ENCODE measurements around the gene CLIP2. TPM values are rescaled to one million over a fixed set of nuclear protein-coding genes. Genes with fewer than 3 reads are reported as not detected.
A peak's percentile ranks its signal among the peaks of the same experiment; 100 is the strongest.
"Not testable (repeated sequence)": the region's sequence is repeated elsewhere in the genome, so short reads cannot be mapped to it uniquely, and the experiment has no call there.

Gene CLIP2
- total and polyA plus RNA-seq, 4 donors: 15.3 to 35.7 (median 21.9) TPM

GRCh38 chr7:74329225-74329624, 40.0 kb downstream of the CLIP2 start:
- H3K4me3 ChIP-seq (ENCODE audit: low read length in 2 of 2): no peak overlapping the region
- intact Hi-C loops (cut with DNase I): no loop called here
- DNase-seq: no peak
- H3K27ac ChIP-seq (ENCODE audit: low read depth in 1 of 2, low read length in 2 of 2): no peak overlapping the region
- H3K27me3 ChIP-seq (ENCODE audit: control insufficient read depth in 1 of 2, insufficient read depth in 2 of 2, low read length in 1 of 2): no peaks in the 10 kb centered on the region
- no peaks in the 10 kb centered on the region for H3K9me3 ChIP-seq (ENCODE audit: control insufficient read depth, low read length)
- H3K36me3 ChIP-seq (ENCODE audit: control insufficient read depth in 1 of 2, insufficient read depth in 2 of 2, low read length in 1 of 2): no peaks in the 10 kb centered on the region
- no peak for ATAC-seq (ENCODE audit: low FRiP score)
- WGBS, 2 donors: 80 to 82% methylated on average over 7 of the region's 7 CpGs
- no peaks in the 10 kb centered on the region for H3K4me1 ChIP-seq (ENCODE audit: control insufficient read depth in 1 of 2, insufficient read depth in 2 of 2, low read length in 2 of 2)

GRCh38 chr7:74332373-74333176, 43.4 kb downstream of the CLIP2 start:
- Histone ChIP-seq H3K27ac (ENCODE audit: low read depth in 1 of 2, low read length in 2 of 2) (no peak overlapping the region), H3K4me1 (ENCODE audit: control insufficient read depth in 1 of 2, insufficient read depth in 2 of 2, low read length in 2 of 2) (no peaks in the 10 kb centered on the region), H3K9me3 (ENCODE audit: control insufficient read depth, low read length) (no peaks in the 10 kb centered on the region), H3K4me3 (ENCODE audit: low read length in 2 of 2) (no peak overlapping the region), H3K36me3 (ENCODE audit: control insufficient read depth in 1 of 2, insufficient read depth in 2 of 2, low read length in 1 of 2) (no peaks in the 10 kb centered on the region), H3K27me3 (ENCODE audit: control insufficient read depth in 1 of 2, insufficient read depth in 2 of 2, low read length in 1 of 2) (no peaks in the 10 kb centered on the region)
- intact Hi-C loops (cut with DNase I): no loop called here
- DNase-seq (no peak), ATAC-seq (ENCODE audit: low FRiP score) (no peak)
- WGBS, 2 donors: 74 to 83% methylated on average over 16 to 17 of the region's 17 CpGs

- Histone ChIP-seq H3K27ac (ENCODE audit: low read depth in 1 of 2, low read length in 2 of 2) (no peak overlapping the region), H3K9me3 (ENCODE audit: control insufficient read depth, low read length) (no peaks in the 10 kb centered on the region), H3K27me3 (ENCODE audit: control insufficient read depth in 1 of 2, insufficient read depth in 2 of 2, low read length in 1 of 2) (no peaks in the 10 kb centered on the region), H3K4me3 (ENCODE audit: low read length in 2 of 2) (no peak overlapping the region), H3K36me3 (ENCODE audit: control insufficient read depth in 1 of 2, insufficient read depth in 2 of 2, low read length in 1 of 2) (no peaks in the 10 kb centered on the region), H3K4me1 (ENCODE audit: control insufficient read depth in 1 of 2, insufficient read depth in 2 of 2, low read length in 2 of 2) (no peaks in the 10 kb centered on the region)
- intact Hi-C loops (cut with DNase I): no loop called here
- 69 to 72% methylated on average over 11 of the region's 11 CpGs for WGBS, 2 donors
- no peak for DNase-seq
- ATAC-seq (ENCODE audit: low FRiP score): no peak
Observed at GRCh38 chr7:74334030-74334429, 44.8 kb downstream of the CLIP2 start.

- 91 to 92% methylated on average over 8 to 9 of the region's 9 CpGs for WGBS, 2 donors
- no peak overlapping the region for H3K4me3 ChIP-seq (ENCODE audit: low read length in 2 of 2)
- H3K4me1 ChIP-seq (ENCODE audit: control insufficient read depth in 1 of 2, insufficient read depth in 2 of 2, low read length in 2 of 2): no peaks in the 10 kb centered on the region
- no peak overlapping the region for H3K27ac ChIP-seq (ENCODE audit: low read depth in 1 of 2, low read length in 2 of 2)
- no peaks in the 10 kb centered on the region for H3K9me3 ChIP-seq (ENCODE audit: control insufficient read depth, low read length)
- no peak for DNase-seq
- H3K36me3 ChIP-seq (ENCODE audit: control insufficient read depth in 1 of 2, insufficient read depth in 2 of 2, low read length in 1 of 2): no peaks in the 10 kb centered on the region
- ATAC-seq (ENCODE audit: low FRiP score): no peak
- H3K27me3 ChIP-seq (ENCODE audit: control insufficient read depth in 1 of 2, insufficient read depth in 2 of 2, low read length in 1 of 2): no peaks in the 10 kb centered on the region
- intact Hi-C loops (cut with DNase I): no loop called here
Observed at GRCh38 chr7:74337926-74338325, 48.7 kb downstream of the CLIP2 start.

GRCh38 chr7:74338366-74339108, 49.3 kb downstream of the CLIP2 start:
- Histone ChIP-seq H3K27me3 (ENCODE audit: control insufficient read depth in 1 of 2, insufficient read depth in 2 of 2, low read length in 1 of 2) (no peaks in the 10 kb centered on the region), H3K36me3 (ENCODE audit: control insufficient read depth in 1 of 2, insufficient read depth in 2 of 2, low read length in 1 of 2) (no peaks in the 10 kb centered on the region), H3K4me1 (ENCODE audit: control insufficient read depth in 1 of 2, insufficient read depth in 2 of 2, low read length in 2 of 2) (no peaks in the 10 kb centered on the region), H3K4me3 (ENCODE audit: low read length in 2 of 2) (no peak overlapping the region), H3K9me3 (ENCODE audit: control insufficient read depth, low read length) (no peaks in the 10 kb centered on the region), H3K27ac (ENCODE audit: low read depth in 1 of 2, low read length in 2 of 2) (no peak overlapping the region)
- DNase-seq: no peak
- WGBS, 2 donors: 91 to 94% methylated on average over 52 of the region's 52 CpGs
- ATAC-seq (ENCODE audit: low FRiP score): peak; percentile 66
- intact Hi-C loops (cut with DNase I): no loop called here

GRCh38 chr7:74339648-74340047, 50.4 kb downstream of the CLIP2 start:
- H3K27ac ChIP-seq (ENCODE audit: low read depth in 1 of 2, low read length in 2 of 2); H3K36me3 ChIP-seq (ENCODE audit: control insufficient read depth in 1 of 2, insufficient read depth in 2 of 2, low read length in 1 of 2); H3K9me3 ChIP-seq (ENCODE audit: control insufficient read depth, low read length); H3K27me3 ChIP-seq (ENCODE audit: control insufficient read depth in 1 of 2, insufficient read depth in 2 of 2, low read length in 1 of 2); intact Hi-C loops (cut with DNase I); H3K4me3 ChIP-seq (ENCODE audit: low read length in 2 of 2); H3K4me1 ChIP-seq (ENCODE audit: control insufficient read depth in 1 of 2, insufficient read depth in 2 of 2, low read length in 2 of 2); ATAC-seq (ENCODE audit: low FRiP score); DNase-seq: not testable (repeated sequence)
- WGBS, 2 donors: 93 to 94% methylated on average over 2 of the region's 2 CpGs

GRCh38 chr7:74343281-74344131, 54.3 kb downstream of the CLIP2 start:
- no peaks in the 10 kb centered on the region for H3K27me3 ChIP-seq (ENCODE audit: control insufficient read depth in 1 of 2, insufficient read depth in 2 of 2, low read length in 1 of 2)
- 47 to 53% methylated on average over 14 of the region's 14 CpGs for WGBS, 2 donors
- no peaks in the 10 kb centered on the region for H3K4me1 ChIP-seq (ENCODE audit: control insufficient read depth in 1 of 2, insufficient read depth in 2 of 2, low read length in 2 of 2)
- DNase-seq: peak in 1 of 2 donors; percentile 67
- no peak overlapping the region for H3K27ac ChIP-seq (ENCODE audit: low read depth in 1 of 2, low read length in 2 of 2)
- intact Hi-C loops (cut with DNase I): no loop called here
- H3K4me3 ChIP-seq (ENCODE audit: low read length in 2 of 2): no peak overlapping the region
- H3K9me3 ChIP-seq (ENCODE audit: control insufficient read depth, low read length): no peaks in the 10 kb centered on the region
- ATAC-seq (ENCODE audit: low FRiP score): no peak
- H3K36me3 ChIP-seq (ENCODE audit: control insufficient read depth in 1 of 2, insufficient read depth in 2 of 2, low read length in 1 of 2): no peaks in the 10 kb centered on the region

- Histone ChIP-seq H3K27me3 (ENCODE audit: control insufficient read depth in 1 of 2, insufficient read depth in 2 of 2, low read length in 1 of 2) (no peaks in the 10 kb centered on the region), H3K9me3 (ENCODE audit: control insufficient read depth, low read length) (no peaks in the 10 kb centered on the region), H3K4me1 (ENCODE audit: control insufficient read depth in 1 of 2, insufficient read depth in 2 of 2, low read length in 2 of 2) (no peaks in the 10 kb centered on the region), H3K27ac (ENCODE audit: low read depth in 1 of 2, low read length in 2 of 2) (no peak overlapping the region), H3K4me3 (ENCODE audit: low read length in 2 of 2) (no peak overlapping the region), H3K36me3 (ENCODE audit: control insufficient read depth in 1 of 2, insufficient read depth in 2 of 2, low read length in 1 of 2) (no peaks in the 10 kb centered on the region)
- intact Hi-C loops (cut with DNase I): no loop called here
- WGBS, 2 donors: 70 to 78% methylated on average over 2 of the region's 2 CpGs
- ATAC-seq (ENCODE audit: low FRiP score) (no peak), DNase-seq (no peak)
Observed at GRCh38 chr7:74344132-74344496, 54.9 kb downstream of the CLIP2 start.
